Measurements from ENCODE around the gene NUDCD3. TPM values are rescaled to one million over a fixed set of nuclear protein-coding genes. Genes with fewer than 3 reads are reported as not detected.
"Not testable (repeated sequence)": the region's sequence is repeated elsewhere in the genome, so short reads cannot be mapped to it uniquely, and the experiment has no call there.

NUDCD3 gene
- total RNA-seq, 4 donors from 2014 or later: 57.0 to 92.3 (median 75.2) TPM

- Histone ChIP-seq H3K27ac (no peak overlapping the region), H3K9me3 (no peaks in the 10 kb centered on the region), H3K27me3 (no peaks in the 10 kb centered on the region), H3K4me1 (peaks cover 0 to 44% (median 4%) of the 10 kb centered on the region in 3 donors), H3K36me3 (no peaks in the 10 kb centered on the region), H3K4me3 (no peak overlapping the region)
- TF ChIP-seq POLR2AphosphoS5 (IDR thresholded peaks at IDR 0.05): no peak
- ATAC-seq: no peak
- WGBS, 2 donors (ENCODE audit: low coverage in 1 of 2): 74 to 80% methylated on average over 9 to 10 of the region's 10 CpGs
These were observed 57.0 kb downstream of the NUDCD3 start for GRCh38 chr7:44433255-44434022.

DNA sequence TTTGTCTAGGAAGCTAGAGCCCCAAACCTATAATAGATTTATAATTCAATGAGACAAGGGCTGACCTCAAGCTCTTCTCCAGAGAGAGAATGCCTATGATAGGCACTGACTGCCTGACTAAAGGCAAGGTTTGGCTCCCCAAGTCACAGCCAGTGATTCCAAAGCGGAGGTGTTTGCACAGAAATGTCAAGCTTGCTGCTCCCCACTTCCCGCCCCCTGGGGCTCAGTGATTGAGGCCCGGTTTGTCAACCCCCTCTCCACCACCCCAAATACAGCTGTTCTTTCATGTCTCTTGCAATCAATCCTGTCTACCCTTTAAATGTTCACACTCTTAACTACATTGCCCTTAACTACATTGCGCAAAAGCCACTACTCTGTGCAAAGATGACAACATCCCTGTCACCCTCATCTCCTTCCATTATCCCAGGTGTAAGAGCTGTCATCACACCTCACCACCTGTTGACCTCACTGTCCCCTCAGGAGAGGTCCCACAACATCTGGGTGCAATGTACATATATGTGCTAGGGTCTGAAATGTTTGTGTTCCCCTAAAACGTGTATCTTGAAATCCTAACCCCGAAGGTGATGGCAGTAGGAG lies 58.0 kb downstream of the NUDCD3 start:
- Histone ChIP-seq H3K36me3 (peaks cover 0 to 3% of the 10 kb centered on the region in 2 donors), H3K27me3 (no peaks in the 10 kb centered on the region), H3K4me1 (peaks cover 0 to 44% (median 4%) of the 10 kb centered on the region in 3 donors), H3K4me3 (no peak overlapping the region), H3K9me3 (no peaks in the 10 kb centered on the region), H3K27ac (no peak overlapping the region)
- 82 to 90% methylated on average over 2 to 4 of the region's 6 CpGs for WGBS, 2 donors (ENCODE audit: low coverage in 1 of 2)
- TF ChIP-seq EP300 (IDR thresholded peaks at IDR 0.05) (no peak), CTCF (IDR thresholded peaks at IDR 0.05) (no peak), POLR2AphosphoS5 (IDR thresholded peaks at IDR 0.05) (no peak), POLR2A (IDR thresholded peaks at IDR 0.05) (no peak)
- no peak for ATAC-seq

DNA sequence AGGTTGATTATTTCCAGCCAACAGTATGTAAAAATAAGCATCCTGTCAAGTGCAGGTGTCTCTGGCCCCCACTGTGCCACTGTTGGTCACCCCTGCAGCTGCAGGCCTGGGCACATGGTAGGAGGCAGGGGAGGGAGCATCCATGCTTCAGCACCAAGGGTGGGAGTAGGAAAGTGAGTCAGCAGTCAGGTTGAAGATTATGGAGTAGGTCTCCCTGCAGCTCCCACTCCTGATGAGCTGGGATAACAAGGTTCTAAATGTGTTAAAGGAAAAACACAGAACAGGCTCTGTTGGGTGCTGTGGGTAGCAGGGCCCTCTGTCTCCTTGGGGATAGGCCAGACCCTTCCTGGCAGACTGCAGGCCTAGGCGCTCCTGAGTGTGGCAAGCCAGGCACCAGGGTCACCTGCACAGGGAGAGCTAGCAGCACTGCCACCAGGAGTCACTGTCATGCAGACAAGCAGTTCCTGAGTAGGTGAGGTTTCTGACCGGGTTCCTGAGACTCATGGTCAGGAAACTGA lies 59.3 kb downstream of the NUDCD3 start:
- ATAC-seq: no peak
- no peak overlapping the region for H3K27ac ChIP-seq
- H3K4me1 ChIP-seq: peaks cover 0 to 44% (median 4%) of the 10 kb centered on the region in 3 donors
- TF ChIP-seq CTCF (IDR thresholded peaks at IDR 0.05) (peak in 1 of 4 experiments; percentile 20), EP300 (IDR thresholded peaks at IDR 0.05) (no peak), POLR2AphosphoS5 (IDR thresholded peaks at IDR 0.05) (no peak), POLR2A (IDR thresholded peaks at IDR 0.05) (no peak)
- H3K27me3 ChIP-seq: no peaks in the 10 kb centered on the region
- no peaks in the 10 kb centered on the region for H3K9me3 ChIP-seq
- H3K4me3 ChIP-seq: no peak overlapping the region
- H3K36me3 ChIP-seq: peaks cover 0 to 14% of the 10 kb centered on the region in 2 donors
- WGBS, 2 donors (ENCODE audit: low coverage in 1 of 2): 67% methylated on average over 2 of the region's 2 CpGs; no CpG with 5 or more reads in 1 of the 2 donors

- ATAC-seq: no peak
- Histone ChIP-seq H3K4me3 (no peak overlapping the region), H3K9me3 (no peaks in the 10 kb centered on the region), H3K27ac (no peak overlapping the region), H3K36me3 (peaks cover 0 to 25% of the 10 kb centered on the region in 2 donors), H3K4me1 (peaks cover 0 to 44% (median 4%) of the 10 kb centered on the region in 3 donors), H3K27me3 (no peaks in the 10 kb centered on the region)
- TF ChIP-seq POLR2AphosphoS5 (IDR thresholded peaks at IDR 0.05): no peak
- no peak for TF ChIP-seq EP300 (IDR thresholded peaks at IDR 0.05)
- TF ChIP-seq CTCF (IDR thresholded peaks at IDR 0.05): no peak
- no peak for TF ChIP-seq POLR2A (IDR thresholded peaks at IDR 0.05)
- 100% methylated on average over 1 to 3 of the region's 4 CpGs for WGBS, 2 donors (ENCODE audit: low coverage in 1 of 2)
These were observed 60.4 kb downstream of the NUDCD3 start for GRCh38 chr7:44430054-44430453.

DNA sequence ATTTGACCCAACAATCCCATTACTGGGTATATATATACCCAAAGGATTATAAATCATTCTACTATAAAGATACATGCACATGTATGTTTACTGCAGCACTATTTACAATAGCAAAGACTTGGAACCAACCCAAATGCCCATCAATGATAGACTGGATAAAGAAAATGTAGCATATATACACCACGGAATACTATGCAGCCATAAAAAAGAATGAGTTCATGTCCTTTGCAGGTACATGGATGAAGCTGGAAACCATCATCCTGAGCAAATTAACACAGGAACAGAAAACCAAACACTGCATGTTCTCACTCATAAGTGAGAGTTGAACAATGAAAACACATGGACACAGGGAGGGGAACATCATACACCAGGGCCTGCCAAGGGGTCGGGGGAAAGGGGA lies 65.7 kb downstream of the NUDCD3 start:
- WGBS, 2 donors (ENCODE audit: low coverage in 1 of 2): 75 to 100% methylated on average over 1 to 2 of the region's 2 CpGs

More for the DNA sequence above, 65.7 kb downstream of the NUDCD3 start:
- not testable (repeated sequence) for ATAC-seq, H3K9me3 ChIP-seq, H3K4me1 ChIP-seq, H3K27ac ChIP-seq, H3K27me3 ChIP-seq, H3K4me3 ChIP-seq
- peaks cover 0 to 33% of the 10 kb centered on the region in 2 donors for H3K36me3 ChIP-seq

Data from gastroesophageal sphincter (tissue), 4 donors.